ENCODE measurements around the gene ITSN2.

GRCh38 chr2:24220554-24221291 lies 139.6 kb downstream of the ITSN2 start:
- TF ChIP-seq CTCF (IDR thresholded peaks at IDR 0.05) (no peak), POLR2A (IDR thresholded peaks at IDR 0.05) (no peak)
